Smooth muscle cell (in vitro differentiated cells): Measurements from ENCODE around the gene LAPTM4A. TPM values are rescaled to one million over a fixed set of nuclear protein-coding genes. Genes with fewer than 3 reads are reported as not detected.
A peak's percentile ranks its signal among the peaks of the same experiment; 100 is the strongest.

Experiments
- DNase-seq: peaks from one replicate; lab custom pipeline; 2025; ENCODE audit not compliant: unreplicated experiment; lab: John Stamatoyannopoulos, UW
- H2AFZ ChIP-seq: fragments of 200-600 bp; sonication (generic); 2 replicates; pipeline ENCODE4 v1.6.0; 2016; ENCODE audit warnings: antibody characterized with exemption, low read depth, mild to moderate bottlenecking
- H3F3A ChIP-seq: fragments of 200-600 bp; sonication (generic); 2 replicates; pipeline ENCODE4 v1.6.0; 2017; ENCODE audit warnings: antibody characterized with exemption, low read depth
- H3K27ac ChIP-seq: fragments of 200-600 bp; sonication (generic); 2 replicates; pipeline ENCODE4 v1.5.1; 2016; ENCODE audit warnings: low read depth, mild to moderate bottlenecking
- H3K27me3 ChIP-seq: fragments of 200-600 bp; sonication (generic); 2 replicates; pipeline ENCODE4 v1.6.1; 2016; ENCODE audit warnings: low read depth, mild to moderate bottlenecking
- H3K36me3 ChIP-seq: fragments of 200-600 bp; sonication (generic); 2 replicates; pipeline ENCODE4 v1.5.1; 2016; ENCODE audit warnings: low read depth
- H3K4me1 ChIP-seq: fragments of 200-600 bp; sonication (generic); 2 replicates; pipeline ENCODE4 v1.5.1; 2016; ENCODE audit warnings: low read depth
- H3K4me2 ChIP-seq: fragments of 200-600 bp; sonication (generic); 2 replicates; pipeline ENCODE4 v1.6.0; 2016; ENCODE audit warnings: mild to moderate bottlenecking
- H3K4me3 ChIP-seq: fragments of 200-600 bp; sonication (generic); 2 replicates; pipeline ENCODE4 v1.5.1; 2016; ENCODE audit warnings: mild to moderate bottlenecking
- H3K79me2 ChIP-seq: fragments of 200-600 bp; sonication (generic); 2 replicates; pipeline ENCODE4 v1.6.0; 2016; ENCODE audit warnings: low read depth, mild to moderate bottlenecking
- H3K9ac ChIP-seq: fragments of 200-600 bp; sonication (generic); 2 replicates; pipeline ENCODE4 v1.6.0; 2016; ENCODE audit warnings: low read depth
- H3K9me3 ChIP-seq: fragments of 200-600 bp; sonication (generic); replicated peaks from 2 replicates; pipeline ENCODE4 v1.5.1; 2016; ENCODE audit warnings: low read depth
- H4K20me1 ChIP-seq: fragments of 200-600 bp; sonication (generic); 2 replicates; pipeline ENCODE4 v1.6.0; 2016; ENCODE audit warnings: low read depth
- CTCF ChIP-seq: fragments of 200-600 bp; sonication (generic); IDR thresholded peaks from 2 replicates; pipeline ENCODE4 v1.5.1; 2017; ENCODE audit warnings: borderline replicate concordance, mild to moderate bottlenecking, antibody characterized with exemption; ENCODE audit not compliant: insufficient read depth, poor library complexity, severe bottlenecking
- WGBS: methylation state at CpG from one replicate; pipeline ENCODE4 v1.1.7; 2016; ENCODE audit warnings: low lambda C conversion rate; 5-methylcytosine and 5-hydroxymethylcytosine counted together
- polyA plus RNA-seq: library from polyadenylated mRNA; unstranded; fragments of >200 nt; fragmentation: Nextera tagmentation; extraction: Ambion mirVana; gene quantifications from 2 replicates; pipeline ENCODE4 v1.2.1, GENCODE V29; 2016
- total RNA-seq: library from RNA; depleted of rRNA; stranded (reverse); fragments of >200 nt; gene quantifications from 2 replicates; pipeline ENCODE4 v1.2.3, GENCODE V29; 2014

Gene LAPTM4A
- total and polyA plus RNA-seq, 2 experiments from 2014 or later = 423 to 466 TPM

DNA sequence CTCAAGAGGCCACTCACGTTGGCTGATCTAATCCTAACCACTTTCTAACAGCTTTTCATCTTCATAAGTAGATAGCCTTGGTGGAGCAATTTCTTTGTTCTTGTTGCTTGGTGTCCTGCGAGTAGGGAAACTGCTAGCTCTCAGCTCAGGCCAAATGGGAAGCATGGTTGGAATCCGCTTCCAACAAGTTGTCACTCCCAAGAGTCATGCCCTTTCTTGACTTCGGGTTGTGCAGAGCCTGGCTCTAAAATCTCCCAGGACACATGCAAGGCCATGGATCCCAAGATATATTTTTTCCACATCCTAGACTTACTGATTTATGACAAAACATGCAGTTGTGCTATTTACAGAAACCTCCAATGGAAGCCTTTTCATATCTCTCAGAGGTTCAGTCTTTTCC, 31.7 kb downstream of the LAPTM4A start:
- H2AFZ ChIP-seq = no peak overlapping the region
- no peaks in the 10 kb centered on the region for H3K36me3 ChIP-seq
- H3K4me2 ChIP-seq = no peak overlapping the region
- TF ChIP-seq CTCF = no peak
- H3K9me3 ChIP-seq = no peaks in the 10 kb centered on the region
- H3K4me1 ChIP-seq = no peaks in the 10 kb centered on the region
- no peaks in the 10 kb centered on the region for H3K79me2 ChIP-seq
- DNase-seq = no peak
- no peak overlapping the region for H3K4me3 ChIP-seq
- H3K27me3 ChIP-seq = no peaks in the 10 kb centered on the region
- WGBS = 92% methylated on average over 4 of the region's 4 CpGs
- no peaks in the 10 kb centered on the region for H4K20me1 ChIP-seq
- no peak overlapping the region for H3K27ac ChIP-seq
- no peaks in the 10 kb centered on the region for H3F3A ChIP-seq
- no peak overlapping the region for H3K9ac ChIP-seq

- 93% methylated on average over 2 of the region's 2 CpGs for WGBS
Measured at GRCh38 chr2:20018601-20019152, 32.8 kb downstream of the LAPTM4A start.

GRCh38 chr2:20016346-20016745, 35.1 kb downstream of the LAPTM4A start:
- H3K27ac ChIP-seq = no peak overlapping the region
- no peaks in the 10 kb centered on the region for H3K27me3 ChIP-seq
- DNase-seq = no peak
- H3K79me2 ChIP-seq = no peaks in the 10 kb centered on the region
- H3K9ac ChIP-seq = no peak overlapping the region
- TF ChIP-seq CTCF = no peak
- peaks cover 7% of the 10 kb centered on the region for H3F3A ChIP-seq
- no peaks in the 10 kb centered on the region for H3K36me3 ChIP-seq
- no peaks in the 10 kb centered on the region for H3K9me3 ChIP-seq
- no peak overlapping the region for H3K4me3 ChIP-seq
- H2AFZ ChIP-seq = no peak overlapping the region
- no peaks in the 10 kb centered on the region for H4K20me1 ChIP-seq
- peaks cover 9% of the 10 kb centered on the region for H3K4me1 ChIP-seq
- H3K4me2 ChIP-seq = no peak overlapping the region

More at GRCh38 chr2:20018601-20019152, 32.8 kb downstream of the LAPTM4A start:
- DNase-seq = no peak
- Histone ChIP-seq H3K9ac (no peak overlapping the region), H3K79me2 (no peaks in the 10 kb centered on the region), H3F3A (no peaks in the 10 kb centered on the region), H3K4me3 (no peak overlapping the region), H3K4me1 (no peaks in the 10 kb centered on the region), H3K27ac (no peak overlapping the region), H4K20me1 (no peaks in the 10 kb centered on the region), H3K36me3 (no peaks in the 10 kb centered on the region), H3K4me2 (no peak overlapping the region), H3K27me3 (no peaks in the 10 kb centered on the region), H3K9me3 (no peaks in the 10 kb centered on the region), H2AFZ (no peak overlapping the region)
- TF ChIP-seq CTCF = no peak

GRCh38 chr2:20015482-20016083, 35.8 kb downstream of the LAPTM4A start:
- H3K79me2 ChIP-seq = no peaks in the 10 kb centered on the region
- TF ChIP-seq CTCF = peak; percentile 57
- no peak overlapping the region for H3K4me3 ChIP-seq
- no peaks in the 10 kb centered on the region for H4K20me1 ChIP-seq
- 10% methylated on average over 2 of the region's 2 CpGs for WGBS
- no peak overlapping the region for H3K4me2 ChIP-seq
- H2AFZ ChIP-seq = no peak overlapping the region
- H3F3A ChIP-seq = peaks cover 7% of the 10 kb centered on the region
- no peaks in the 10 kb centered on the region for H3K36me3 ChIP-seq
- H3K4me1 ChIP-seq = peaks cover 9% of the 10 kb centered on the region
- H3K9ac ChIP-seq = no peak overlapping the region
- H3K27me3 ChIP-seq = no peaks in the 10 kb centered on the region
- no peak for DNase-seq
- H3K9me3 ChIP-seq = no peaks in the 10 kb centered on the region
- H3K27ac ChIP-seq = no peak overlapping the region
